ENCODE results near the gene MRPL47.
A peak's percentile ranks its signal among the peaks of the same experiment; 100 is the strongest.

MRPL47 gene

DNA sequence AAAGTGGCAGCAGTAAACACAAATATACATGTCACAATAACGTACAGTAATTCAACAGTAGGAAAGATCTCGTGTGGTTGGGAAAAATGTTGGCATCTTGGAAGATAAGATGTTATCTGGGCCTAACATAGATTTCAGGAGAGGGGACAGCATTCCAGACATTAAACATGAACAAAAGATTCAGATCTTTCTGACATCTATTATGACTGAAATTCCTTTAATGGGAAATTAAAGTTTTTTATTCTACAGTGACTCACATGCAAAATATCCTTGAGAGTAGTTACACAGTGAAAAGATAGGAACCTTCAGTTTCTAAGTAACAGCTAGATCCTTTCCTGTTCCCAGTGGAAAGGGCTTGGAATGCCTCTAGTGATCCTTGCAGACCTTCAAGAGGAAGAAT, 9.4 kb upstream of the MRPL47 start:
- TF ChIP-seq, protein P1, sequence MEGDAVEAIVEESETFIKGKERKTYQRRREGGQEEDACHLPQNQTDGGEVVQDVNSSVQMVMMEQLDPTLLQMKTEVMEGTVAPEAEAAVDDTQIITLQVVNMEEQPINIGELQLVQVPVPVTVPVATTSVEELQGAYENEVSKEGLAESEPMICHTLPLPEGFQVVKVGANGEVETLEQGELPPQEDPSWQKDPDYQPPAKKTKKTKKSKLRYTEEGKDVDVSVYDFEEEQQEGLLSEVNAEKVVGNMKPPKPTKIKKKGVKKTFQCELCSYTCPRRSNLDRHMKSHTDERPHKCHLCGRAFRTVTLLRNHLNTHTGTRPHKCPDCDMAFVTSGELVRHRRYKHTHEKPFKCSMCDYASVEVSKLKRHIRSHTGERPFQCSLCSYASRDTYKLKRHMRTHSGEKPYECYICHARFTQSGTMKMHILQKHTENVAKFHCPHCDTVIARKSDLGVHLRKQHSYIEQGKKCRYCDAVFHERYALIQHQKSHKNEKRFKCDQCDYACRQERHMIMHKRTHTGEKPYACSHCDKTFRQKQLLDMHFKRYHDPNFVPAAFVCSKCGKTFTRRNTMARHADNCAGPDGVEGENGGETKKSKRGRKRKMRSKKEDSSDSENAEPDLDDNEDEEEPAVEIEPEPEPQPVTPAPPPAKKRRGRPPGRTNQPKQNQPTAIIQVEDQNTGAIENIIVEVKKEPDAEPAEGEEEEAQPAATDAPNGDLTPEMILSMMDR (IDR thresholded peaks at IDR 0.05; ENCODE audit: low read depth, low read length, missing control alignments), result no peak
- no peak for DNase-seq (ENCODE audit: extremely low read depth, low read depth)
- H3K4me3 ChIP-seq (replicated peaks; ENCODE audit: low read depth, low read length), result no peak overlapping the region

GRCh38 chr3:179610066-179610465, 5.6 kb upstream of the MRPL47 start:
- no peak for DNase-seq (ENCODE audit: extremely low read depth, low read depth)
- no peak overlapping the region for H3K4me3 ChIP-seq (replicated peaks; ENCODE audit: low read depth, low read length)
- TF ChIP-seq, protein P1 (IDR thresholded peaks at IDR 0.05; ENCODE audit: low read depth, low read length, missing control alignments), result no peak

GRCh38 chr3:179608931-179609720, 4.7 kb upstream of the MRPL47 start:
- H3K4me3 ChIP-seq (replicated peaks; ENCODE audit: low read depth, low read length), result no peak overlapping the region
- TF ChIP-seq, protein P1 (IDR thresholded peaks at IDR 0.05; ENCODE audit: low read depth, low read length, missing control alignments), result no peak
- no peak for DNase-seq (ENCODE audit: extremely low read depth, low read depth)

- TF ChIP-seq, protein P1 (IDR thresholded peaks at IDR 0.05; ENCODE audit: low read depth, low read length, missing control alignments), result no peak
- DNase-seq (ENCODE audit: extremely low read depth, low read depth), result no peak
- no peak overlapping the region for H3K4me3 ChIP-seq (replicated peaks; ENCODE audit: low read depth, low read length)
Observed at GRCh38 chr3:179606534-179607085, 2.2 kb upstream of the MRPL47 start.

- DNase-seq (ENCODE audit: extremely low read depth, low read depth), result no peak
- peak overlapping the region; percentile 85 for H3K4me3 ChIP-seq (replicated peaks; ENCODE audit: low read depth, low read length)
- TF ChIP-seq, protein P1 (IDR thresholded peaks at IDR 0.05; ENCODE audit: low read depth, low read length, missing control alignments), result no peak
Observed at GRCh38 chr3:179603831-179604230, 607 bp downstream of the MRPL47 start.

- TF ChIP-seq, protein P1 (IDR thresholded peaks at IDR 0.05; ENCODE audit: low read depth, low read length, missing control alignments), result no peak
- DNase-seq (ENCODE audit: extremely low read depth, low read depth), result no peak
- peak overlapping the region; percentile 85 for H3K4me3 ChIP-seq (replicated peaks; ENCODE audit: low read depth, low read length)
Observed at GRCh38 chr3:179603321-179603720, 1.1 kb downstream of the MRPL47 start.

Measured in HFF-Myc (cell line).